ENCODE data around the gene PLK5.

GRCh38 chr19:1556390-1557070, 32.7 kb downstream of the PLK5 start:
- TF ChIP-seq TAF1 (IDR thresholded peaks at IDR 0.05; ENCODE audit: borderline replicate concordance, low read depth, low read length): no peak
- TF ChIP-seq POLR2AphosphoS5 (IDR thresholded peaks at IDR 0.05; ENCODE audit: low read depth, low read length): no peak
